IMR-90 (cell line): ENCODE measurements around the gene CAMTA1.

ENCODE experiments used
- FOS ChIP-seq: fragments of 150-350 bp; IDR thresholded peaks from 2 replicates; pipeline ENCODE4 v1.6.1; 2016; ENCODE audit warnings: low read depth, low read length
- MXI1 ChIP-seq: IDR thresholded peaks from 2 replicates; pipeline ENCODE4 v1.6.1; 2012; ENCODE audit warnings: low read depth, mild to moderate bottlenecking, low read length, moderate library complexity, borderline replicate concordance
- POLR2A ChIP-seq: IDR thresholded peaks from 2 replicates; pipeline ENCODE4 v1.6.1; 2012; ENCODE audit warnings: mild to moderate bottlenecking, low read depth, low read length
- RAD21 ChIP-seq: IDR thresholded peaks from 2 replicates; pipeline ENCODE4 v1.6.1; 2012; ENCODE audit warnings: low read length, improper control_type of control experiment
- RCOR1 ChIP-seq: IDR thresholded peaks from 2 replicates; pipeline ENCODE4 v1.6.1; 2012; ENCODE audit warnings: mild to moderate bottlenecking, low read length, improper control_type of control experiment; ENCODE audit not compliant: insufficient replicate concordance
- TF ChIP-seq, protein P1 (sequence below): conservative IDR thresholded peaks from 2 replicates; pipeline ENCODE4 v1.5.1; 2012; ENCODE audit warnings: mild to moderate bottlenecking, low read depth, low read length, improper control_type of control experiment
- TF ChIP-seq, protein P2 (sequence below): fragments of 150-350 bp; IDR thresholded peaks from 2 replicates; pipeline ENCODE4 v1.6.1; 2017; ENCODE audit warnings: mild to moderate bottlenecking, antibody characterized with exemption, low read length, low read depth

DNA sequence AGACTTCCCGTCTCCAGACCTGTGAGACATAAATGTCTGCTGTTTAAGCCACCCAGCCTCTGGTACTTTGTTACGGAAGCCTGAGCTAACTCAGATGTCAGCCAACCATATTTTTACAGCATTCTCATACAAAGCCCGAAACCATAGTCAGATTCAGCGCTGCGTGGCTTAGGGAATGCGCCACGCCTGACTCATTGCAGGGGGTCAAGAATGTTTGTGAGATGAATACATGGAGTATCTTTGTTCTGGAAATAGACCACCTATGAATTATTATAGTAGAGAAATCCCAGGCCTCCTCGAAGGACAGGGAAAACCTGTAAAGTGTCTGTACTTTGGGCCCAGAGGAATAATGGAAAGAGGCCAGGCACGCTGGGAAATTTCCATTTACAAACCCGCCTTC lies 434.8 kb downstream of the CAMTA1 start:
- TF ChIP-seq, protein P1, sequence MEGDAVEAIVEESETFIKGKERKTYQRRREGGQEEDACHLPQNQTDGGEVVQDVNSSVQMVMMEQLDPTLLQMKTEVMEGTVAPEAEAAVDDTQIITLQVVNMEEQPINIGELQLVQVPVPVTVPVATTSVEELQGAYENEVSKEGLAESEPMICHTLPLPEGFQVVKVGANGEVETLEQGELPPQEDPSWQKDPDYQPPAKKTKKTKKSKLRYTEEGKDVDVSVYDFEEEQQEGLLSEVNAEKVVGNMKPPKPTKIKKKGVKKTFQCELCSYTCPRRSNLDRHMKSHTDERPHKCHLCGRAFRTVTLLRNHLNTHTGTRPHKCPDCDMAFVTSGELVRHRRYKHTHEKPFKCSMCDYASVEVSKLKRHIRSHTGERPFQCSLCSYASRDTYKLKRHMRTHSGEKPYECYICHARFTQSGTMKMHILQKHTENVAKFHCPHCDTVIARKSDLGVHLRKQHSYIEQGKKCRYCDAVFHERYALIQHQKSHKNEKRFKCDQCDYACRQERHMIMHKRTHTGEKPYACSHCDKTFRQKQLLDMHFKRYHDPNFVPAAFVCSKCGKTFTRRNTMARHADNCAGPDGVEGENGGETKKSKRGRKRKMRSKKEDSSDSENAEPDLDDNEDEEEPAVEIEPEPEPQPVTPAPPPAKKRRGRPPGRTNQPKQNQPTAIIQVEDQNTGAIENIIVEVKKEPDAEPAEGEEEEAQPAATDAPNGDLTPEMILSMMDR, result no peak
- no peak for TF ChIP-seq RCOR1
- TF ChIP-seq POLR2A, result no peak
- TF ChIP-seq RAD21, result no peak
- no peak for TF ChIP-seq FOS
- TF ChIP-seq, protein P2, sequence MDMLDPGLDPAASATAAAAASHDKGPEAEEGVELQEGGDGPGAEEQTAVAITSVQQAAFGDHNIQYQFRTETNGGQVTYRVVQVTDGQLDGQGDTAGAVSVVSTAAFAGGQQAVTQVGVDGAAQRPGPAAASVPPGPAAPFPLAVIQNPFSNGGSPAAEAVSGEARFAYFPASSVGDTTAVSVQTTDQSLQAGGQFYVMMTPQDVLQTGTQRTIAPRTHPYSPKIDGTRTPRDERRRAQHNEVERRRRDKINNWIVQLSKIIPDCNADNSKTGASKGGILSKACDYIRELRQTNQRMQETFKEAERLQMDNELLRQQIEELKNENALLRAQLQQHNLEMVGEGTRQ, result no peak
- TF ChIP-seq MXI1, result no peak
